DND-41 (cell line): Measurements from ENCODE around the gene TBC1D22A.

ENCODE experiments used
- ATAC-seq: fragments of 200-7000 bp; cut with Tn5 transposase; 3 replicates; pipeline ENCODE4 v1.9.1; 2021; ENCODE audit warnings: low read depth; ENCODE audit not compliant: insufficient read depth
- DNase-seq: peaks from one replicate; pipeline ENCODE4 v3.0.0-alpha.2; 2020
- H2AFZ ChIP-seq: 2 replicates; pipeline ENCODE4 v1.6.0; 2012; ENCODE audit warnings: low read depth, low read length
- H3K27ac ChIP-seq: 2 replicates; pipeline ENCODE4 v1.5.1; 2012; ENCODE audit warnings: low read length, inconsistent platforms
- H3K27me3 ChIP-seq: fragments of 200-600 bp; sonication (generic); 2 replicates; pipeline ENCODE4 v1.6.0; 2012; ENCODE audit warnings: low read length, mild to moderate bottlenecking, inconsistent platforms; ENCODE audit not compliant: insufficient read depth, poor library complexity
- H3K36me3 ChIP-seq: 2 replicates; pipeline ENCODE4 v1.5.1; 2012; ENCODE audit warnings: low read length, inconsistent platforms; ENCODE audit not compliant: insufficient read depth
- H3K4me1 ChIP-seq: 2 replicates; pipeline ENCODE4 v1.5.1; 2012; ENCODE audit warnings: mild to moderate bottlenecking, low read length; ENCODE audit not compliant: insufficient read depth
- H3K4me2 ChIP-seq: 2 replicates; pipeline ENCODE4 v1.6.0; 2012; ENCODE audit warnings: mild to moderate bottlenecking, moderate library complexity, low read length, inconsistent platforms; ENCODE audit not compliant: insufficient read depth
- H3K4me3 ChIP-seq, 2 experiments: fragments of 200-600 bp in 1 of 2; shearing (Covaris generic) in 1 of 2; 2 replicates each; pipeline ENCODE4 v1.5.1; 2012 to 2016; ENCODE audit warnings: inconsistent platforms in 2 of 2, low read length in 2 of 2, mild to moderate bottlenecking in 2 of 2, low read depth in 1 of 2, moderate library complexity in 1 of 2
- H3K79me2 ChIP-seq: 2 replicates; pipeline ENCODE4 v1.6.0; 2012; ENCODE audit warnings: low read length, inconsistent platforms; ENCODE audit not compliant: insufficient read depth
- H3K9ac ChIP-seq: 2 replicates; pipeline ENCODE4 v1.6.0; 2012; ENCODE audit warnings: low read depth, mild to moderate bottlenecking, inconsistent platforms, low read length, moderate library complexity
- H3K9me3 ChIP-seq: 2 replicates; pipeline ENCODE4 v1.5.1; 2012; ENCODE audit warnings: low read length, moderate library complexity, mild to moderate bottlenecking, inconsistent platforms; ENCODE audit not compliant: insufficient read depth, severe bottlenecking
- H4K20me1 ChIP-seq: 2 replicates; pipeline ENCODE4 v1.6.0; 2012; ENCODE audit warnings: low read length; ENCODE audit not compliant: insufficient read depth
- EZH2 ChIP-seq: IDR thresholded peaks from 3 replicates; pipeline ENCODE4 v1.6.1; 2012; ENCODE audit warnings: borderline replicate concordance, low read depth, mild to moderate bottlenecking, moderate library complexity, low read length, inconsistent platforms; ENCODE audit not compliant: severe bottlenecking
- TF ChIP-seq, protein P1 (sequence below): IDR thresholded peaks from 2 replicates; pipeline ENCODE4 v1.5.1; 2012; ENCODE audit warnings: borderline replicate concordance, low read length, moderate library complexity, mild to moderate bottlenecking; ENCODE audit not compliant: poor library complexity, severe bottlenecking; ENCODE audit errors: extremely low read depth

Gene TBC1D22A

DNA sequence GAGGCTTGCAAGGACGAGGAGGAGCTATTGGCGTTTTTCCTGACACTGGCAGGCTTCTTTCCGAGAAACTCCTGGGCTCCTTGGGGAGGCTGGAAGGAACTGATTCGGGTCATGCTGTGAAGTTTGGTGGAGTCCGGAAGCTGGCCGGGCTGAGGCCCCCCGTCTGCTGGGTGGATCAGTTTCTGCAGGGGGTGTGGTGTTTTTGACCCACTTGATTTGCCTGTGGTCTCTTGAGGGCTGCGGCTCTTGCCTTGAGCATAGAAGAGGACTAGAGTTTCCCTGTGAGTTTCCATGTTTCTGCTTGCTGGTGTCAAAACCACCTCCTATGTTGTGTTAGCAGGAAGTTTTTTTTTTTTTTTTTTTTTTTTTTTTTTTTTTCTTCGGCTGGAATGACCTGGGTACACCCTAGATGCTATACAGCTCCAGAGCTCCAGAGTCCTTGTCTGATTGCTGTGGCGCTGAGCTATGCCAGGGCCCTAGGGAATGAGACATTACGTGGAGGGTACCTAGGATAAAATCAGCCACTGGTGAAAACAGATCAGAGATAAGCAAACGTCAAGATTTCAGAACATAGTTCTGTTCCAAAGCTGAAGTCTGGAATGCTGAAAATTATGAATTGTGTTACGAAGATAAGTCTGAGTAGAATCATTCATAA, 728 bp downstream of the TBC1D22A start:
- H3K9me3 ChIP-seq: no peaks in the 10 kb centered on the region
- ATAC-seq: peak; percentile 17
- peak overlapping the region; percentile 80 to 94 for H3K4me3 ChIP-seq
- peaks cover 67% of the 10 kb centered on the region for H3K79me2 ChIP-seq
- H3K27ac ChIP-seq: peak overlapping the region; percentile 91
- H3K4me1 ChIP-seq: peaks cover 40% of the 10 kb centered on the region
- H3K36me3 ChIP-seq: peaks cover 12% of the 10 kb centered on the region
- no peaks in the 10 kb centered on the region for H3K27me3 ChIP-seq
- peak; percentile 62 for DNase-seq
- peak overlapping the region; percentile 87 for H3K9ac ChIP-seq
- peaks cover 10% of the 10 kb centered on the region; the same call in 1 of the 2 replicates for H4K20me1 ChIP-seq
- peak overlapping the region; percentile 95 for H2AFZ ChIP-seq
- peak overlapping the region; percentile 77 for H3K4me2 ChIP-seq
- TF ChIP-seq, protein P1, sequence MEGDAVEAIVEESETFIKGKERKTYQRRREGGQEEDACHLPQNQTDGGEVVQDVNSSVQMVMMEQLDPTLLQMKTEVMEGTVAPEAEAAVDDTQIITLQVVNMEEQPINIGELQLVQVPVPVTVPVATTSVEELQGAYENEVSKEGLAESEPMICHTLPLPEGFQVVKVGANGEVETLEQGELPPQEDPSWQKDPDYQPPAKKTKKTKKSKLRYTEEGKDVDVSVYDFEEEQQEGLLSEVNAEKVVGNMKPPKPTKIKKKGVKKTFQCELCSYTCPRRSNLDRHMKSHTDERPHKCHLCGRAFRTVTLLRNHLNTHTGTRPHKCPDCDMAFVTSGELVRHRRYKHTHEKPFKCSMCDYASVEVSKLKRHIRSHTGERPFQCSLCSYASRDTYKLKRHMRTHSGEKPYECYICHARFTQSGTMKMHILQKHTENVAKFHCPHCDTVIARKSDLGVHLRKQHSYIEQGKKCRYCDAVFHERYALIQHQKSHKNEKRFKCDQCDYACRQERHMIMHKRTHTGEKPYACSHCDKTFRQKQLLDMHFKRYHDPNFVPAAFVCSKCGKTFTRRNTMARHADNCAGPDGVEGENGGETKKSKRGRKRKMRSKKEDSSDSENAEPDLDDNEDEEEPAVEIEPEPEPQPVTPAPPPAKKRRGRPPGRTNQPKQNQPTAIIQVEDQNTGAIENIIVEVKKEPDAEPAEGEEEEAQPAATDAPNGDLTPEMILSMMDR: no peak
- no peak for TF ChIP-seq EZH2

- Histone ChIP-seq H3K27ac (0 out of 2 replicates have a peak overlapping the region, but pooled peaks have one; percentile 12), H3K9me3 (no peaks in the 10 kb centered on the region), H3K9ac (no peak overlapping the region; the same call in 1 of the 2 replicates), H3K27me3 (no peaks in the 10 kb centered on the region), H4K20me1 (peaks cover 16% of the 10 kb centered on the region; the same call in 1 of the 2 replicates), H2AFZ (no peak overlapping the region), H3K36me3 (peaks cover 12% of the 10 kb centered on the region), H3K4me2 (peak overlapping the region; percentile 77), H3K4me3 (0 out of 4 replicates have a peak overlapping the region, but pooled peaks of 1 of the 2 experiments have one; percentile 1), H3K79me2 (peaks cover 76% of the 10 kb centered on the region), H3K4me1 (peaks cover 40% of the 10 kb centered on the region)
- no peak for TF ChIP-seq EZH2
- TF ChIP-seq, protein P1: no peak
- DNase-seq: no peak
- no peak for ATAC-seq
Measured at GRCh38 chr22:46764140-46764680, 1.8 kb downstream of the TBC1D22A start.

GRCh38 chr22:46764779-46765485, 2.5 kb downstream of the TBC1D22A start:
- H3K27me3 ChIP-seq: no peaks in the 10 kb centered on the region
- H4K20me1 ChIP-seq: peaks cover 24% of the 10 kb centered on the region; the same call in 1 of the 2 replicates
- no peak overlapping the region for H3K9ac ChIP-seq
- TF ChIP-seq EZH2: no peak
- TF ChIP-seq, protein P1: no peak
- H2AFZ ChIP-seq: no peak overlapping the region
- H3K4me3 ChIP-seq: no peak overlapping the region
- no peak for DNase-seq
- H3K4me1 ChIP-seq: peaks cover 40% of the 10 kb centered on the region
- H3K4me2 ChIP-seq: peak overlapping the region; percentile 77
- no peaks in the 10 kb centered on the region for H3K9me3 ChIP-seq
- no peak for ATAC-seq
- H3K36me3 ChIP-seq: peaks cover 12% of the 10 kb centered on the region
- peaks cover 84% of the 10 kb centered on the region for H3K79me2 ChIP-seq
- H3K27ac ChIP-seq: no peak overlapping the region
